Measurements from ENCODE around the gene KLRD1. TPM values are rescaled to one million over a fixed set of nuclear protein-coding genes. Genes with fewer than 3 reads are reported as not detected.
"Not testable (repeated sequence)": the region's sequence is repeated elsewhere in the genome, so short reads cannot be mapped to it uniquely, and the experiment has no call there.

KLRD1 gene
- total RNA-seq, 4 donors from 2014 or later = 1.1 to 3.8 (median 2.5) TPM

DNA sequence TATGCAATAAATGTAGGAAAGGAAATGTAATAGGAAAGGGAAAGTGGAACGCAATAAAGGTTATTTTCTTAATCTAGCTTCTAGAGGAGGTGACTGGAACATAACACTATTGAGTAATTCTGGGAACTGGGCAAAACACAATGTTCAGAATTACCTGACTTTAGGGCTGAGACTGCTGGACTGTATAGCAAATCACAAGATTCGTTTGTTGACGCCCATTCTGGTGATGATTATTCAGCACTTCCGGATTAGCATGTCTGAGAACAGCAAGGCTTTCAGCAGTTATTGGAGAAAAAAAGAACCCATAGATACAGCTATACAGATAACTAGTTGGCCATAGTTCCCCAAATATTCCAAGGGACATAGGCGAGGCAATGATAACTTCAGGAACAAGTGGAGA, 2.3 kb upstream of the KLRD1 start:
- H3K36me3 ChIP-seq = no peaks in the 10 kb centered on the region
- intact Hi-C loops (cut with DNase I) = no loop called here
- H3K9me3 ChIP-seq = no peaks in the 10 kb centered on the region
- no peak overlapping the region for H3K4me3 ChIP-seq (replicated peaks in 1 of 3)
- DNase-seq = no peak
- no peaks in the 10 kb centered on the region for H3K4me1 ChIP-seq
- H3K27ac ChIP-seq = no peak overlapping the region
- 91 to 92% methylated on average over 5 of the region's 5 CpGs for WGBS, 2 donors
- TF ChIP-seq POLR2A (IDR thresholded peaks at IDR 0.05) = no peak
- TF ChIP-seq, protein P1, sequence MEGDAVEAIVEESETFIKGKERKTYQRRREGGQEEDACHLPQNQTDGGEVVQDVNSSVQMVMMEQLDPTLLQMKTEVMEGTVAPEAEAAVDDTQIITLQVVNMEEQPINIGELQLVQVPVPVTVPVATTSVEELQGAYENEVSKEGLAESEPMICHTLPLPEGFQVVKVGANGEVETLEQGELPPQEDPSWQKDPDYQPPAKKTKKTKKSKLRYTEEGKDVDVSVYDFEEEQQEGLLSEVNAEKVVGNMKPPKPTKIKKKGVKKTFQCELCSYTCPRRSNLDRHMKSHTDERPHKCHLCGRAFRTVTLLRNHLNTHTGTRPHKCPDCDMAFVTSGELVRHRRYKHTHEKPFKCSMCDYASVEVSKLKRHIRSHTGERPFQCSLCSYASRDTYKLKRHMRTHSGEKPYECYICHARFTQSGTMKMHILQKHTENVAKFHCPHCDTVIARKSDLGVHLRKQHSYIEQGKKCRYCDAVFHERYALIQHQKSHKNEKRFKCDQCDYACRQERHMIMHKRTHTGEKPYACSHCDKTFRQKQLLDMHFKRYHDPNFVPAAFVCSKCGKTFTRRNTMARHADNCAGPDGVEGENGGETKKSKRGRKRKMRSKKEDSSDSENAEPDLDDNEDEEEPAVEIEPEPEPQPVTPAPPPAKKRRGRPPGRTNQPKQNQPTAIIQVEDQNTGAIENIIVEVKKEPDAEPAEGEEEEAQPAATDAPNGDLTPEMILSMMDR (IDR thresholded peaks at IDR 0.05) = no peak
- H3K27me3 ChIP-seq = no peaks in the 10 kb centered on the region

DNA sequence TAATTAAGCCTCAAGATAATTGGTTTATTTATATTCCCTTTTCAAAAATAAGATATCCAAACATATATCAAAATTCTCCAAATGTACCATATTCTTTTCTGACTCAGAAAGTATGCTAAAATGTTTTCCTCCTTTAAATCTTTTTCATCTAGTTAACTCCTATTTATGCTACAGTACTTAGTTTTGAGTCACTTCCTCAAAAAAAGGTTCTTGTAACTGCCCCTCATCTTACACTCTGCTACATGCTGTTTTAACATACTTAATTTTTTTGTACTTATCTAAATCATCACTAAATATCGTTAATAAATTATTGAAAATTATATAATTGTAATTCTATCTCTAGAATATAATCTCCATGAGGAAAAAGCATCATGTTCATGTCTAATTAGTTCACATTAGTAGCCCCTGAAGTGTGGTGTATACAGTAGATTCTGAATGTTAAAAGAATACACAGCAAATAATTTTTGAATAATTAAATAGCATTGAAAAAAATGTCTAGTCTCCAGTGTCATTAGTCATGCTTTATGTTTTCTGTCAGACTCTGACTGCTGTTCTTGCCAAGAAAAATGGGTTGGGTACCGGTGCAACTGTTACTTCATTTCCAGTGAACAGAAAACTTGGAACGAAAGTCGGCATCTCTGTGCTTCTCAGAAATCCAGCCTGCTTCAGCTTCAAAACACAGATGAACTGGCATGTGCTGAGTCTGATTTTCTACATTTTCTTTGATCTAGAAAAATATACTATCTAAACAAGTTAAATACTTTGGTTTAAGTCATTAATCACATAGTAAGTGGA, 3.5 kb downstream of the KLRD1 start:
- TF ChIP-seq, protein P1 (IDR thresholded peaks at IDR 0.05) = no peak
- no peak for TF ChIP-seq POLR2A (IDR thresholded peaks at IDR 0.05)
- no peaks in the 10 kb centered on the region for H3K27me3 ChIP-seq

DNA sequence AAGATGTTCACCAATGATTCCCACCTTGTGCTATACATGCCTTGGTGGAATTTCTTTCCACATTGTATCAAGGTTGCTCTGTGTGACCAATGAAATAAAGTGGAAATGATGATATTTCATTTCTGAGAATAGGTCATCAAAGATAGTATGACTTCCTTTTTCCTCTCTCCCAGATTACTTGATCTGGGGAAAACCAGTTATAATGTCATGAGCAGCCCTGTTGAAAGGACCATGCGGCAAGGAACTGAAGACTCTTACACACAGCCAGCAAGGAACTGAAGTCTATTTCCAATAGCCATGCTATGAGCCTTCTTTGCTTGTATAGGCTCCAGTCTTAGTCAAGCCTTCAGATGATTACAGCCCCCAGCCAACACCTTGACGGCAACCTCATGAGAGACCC, 11.7 kb downstream of the KLRD1 start:
- WGBS, 2 donors = 93 to 96% methylated on average over 2 of the region's 2 CpGs
- Histone ChIP-seq H3K27me3 (no peaks in the 10 kb centered on the region), H3K27ac (no peak overlapping the region), H3K36me3 (no peaks in the 10 kb centered on the region), H3K9me3 (no peaks in the 10 kb centered on the region), H3K4me3 (replicated peaks in 1 of 3) (no peak overlapping the region), H3K4me1 (no peaks in the 10 kb centered on the region)
- TF ChIP-seq, protein P1 (IDR thresholded peaks at IDR 0.05) = no peak
- no peak for TF ChIP-seq POLR2A (IDR thresholded peaks at IDR 0.05)
- intact Hi-C loops (cut with DNase I) = no loop called here
- no peak for DNase-seq

More for the DNA sequence above, 3.5 kb downstream of the KLRD1 start:
- WGBS, 2 donors = 62 to 72% methylated on average over 4 of the region's 4 CpGs
- no peak for DNase-seq
- H3K27ac ChIP-seq = no peak overlapping the region
- intact Hi-C loops (cut with DNase I) = no loop called here
- no peaks in the 10 kb centered on the region for H3K36me3 ChIP-seq
- H3K9me3 ChIP-seq = no peaks in the 10 kb centered on the region
- H3K4me3 ChIP-seq (replicated peaks in 1 of 3) = no peak overlapping the region
- no peaks in the 10 kb centered on the region for H3K4me1 ChIP-seq

DNA sequence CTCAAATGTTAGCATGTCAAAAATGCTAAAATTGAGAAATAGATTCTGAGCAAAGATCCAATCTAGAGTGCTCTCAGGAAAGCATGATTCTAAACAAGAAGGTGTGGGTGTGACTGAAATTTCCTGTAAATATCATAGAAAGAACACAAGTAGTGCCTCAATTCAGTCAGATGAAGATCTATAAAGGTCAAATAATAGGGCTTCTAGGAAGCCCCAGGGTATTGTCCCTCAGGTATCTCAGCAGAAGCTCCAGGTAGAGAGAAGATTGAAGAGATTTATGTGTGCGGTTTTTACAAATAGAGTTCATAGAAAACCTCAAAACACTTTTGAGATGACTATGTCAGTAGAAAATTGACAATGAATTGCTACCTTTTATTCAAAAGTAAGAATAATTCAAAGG, 13.0 kb downstream of the KLRD1 start:
- TF ChIP-seq, protein P1 (IDR thresholded peaks at IDR 0.05) = no peak
- no peak for TF ChIP-seq POLR2A (IDR thresholded peaks at IDR 0.05)
- Histone ChIP-seq H3K4me3 (replicated peaks in 1 of 3) (no peak overlapping the region), H3K4me1 (no peaks in the 10 kb centered on the region), H3K9me3 (no peaks in the 10 kb centered on the region), H3K27me3 (no peaks in the 10 kb centered on the region), H3K36me3 (no peaks in the 10 kb centered on the region), H3K27ac (no peak overlapping the region)
- intact Hi-C loops (cut with DNase I) = loop anchor here (10.0 kb wide), 1 partner anchor 234 kb away; no protein-coding TSS in a partner anchor
- 86 to 87% methylated on average over 1 of the region's 1 CpG for WGBS, 2 donors
- no peak for DNase-seq

DNA sequence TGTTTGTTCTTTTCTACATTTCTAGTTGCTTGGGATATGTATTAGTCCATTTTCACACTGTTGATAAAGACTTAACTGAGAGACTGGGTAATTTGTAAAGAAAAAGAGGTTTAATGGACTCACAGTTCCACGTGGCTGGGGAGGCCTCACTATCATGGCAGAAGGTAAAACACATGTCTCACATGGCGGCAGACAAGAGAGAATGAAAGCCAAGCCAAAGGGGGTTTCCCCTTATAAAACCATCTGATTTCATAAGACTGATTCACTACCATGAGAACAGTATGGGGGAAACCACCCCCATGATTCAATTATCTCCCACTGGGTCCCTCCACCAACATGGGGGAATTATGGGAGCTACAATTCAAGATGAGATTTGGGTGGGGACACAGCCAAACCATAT, 21.0 kb downstream of the KLRD1 start:
- H3K27ac ChIP-seq; H3K9me3 ChIP-seq; H3K4me1 ChIP-seq; DNase-seq; H3K4me3 ChIP-seq (replicated peaks in 1 of 3); H3K36me3 ChIP-seq; H3K27me3 ChIP-seq: not testable (repeated sequence)
- 77 to 82% methylated on average over 2 of the region's 2 CpGs for WGBS, 2 donors
- intact Hi-C loops (cut with DNase I) = loop anchor here (10.0 kb wide), 1 partner anchor 226 kb away; no protein-coding TSS in a partner anchor
